HG03354 (cell line): Measurements from ENCODE around the gene TLR10.
"Not testable (repeated sequence)": the region's sequence is repeated elsewhere in the genome, so short reads cannot be mapped to it uniquely, and the experiment has no call there.

ENCODE experiments used
- ATAC-seq: cut with Tn5 transposase; IDR thresholded peaks from one replicate; pipeline ENCODE4 v1.9.1; 2021; ENCODE audit warnings: mild to moderate bottlenecking; ENCODE audit not compliant: unreplicated experiment, poor library complexity, severe bottlenecking

Gene TLR10

GRCh38 chr4:38802561-38803355 lies 20.0 kb upstream of the TLR10 start:
- ATAC-seq = no peak

- ATAC-seq = no peak
Observed at GRCh38 chr4:38800961-38801450, 18.2 kb upstream of the TLR10 start.

GRCh38 chr4:38800366-38800765 lies 17.6 kb upstream of the TLR10 start:
- ATAC-seq = no peak

DNA sequence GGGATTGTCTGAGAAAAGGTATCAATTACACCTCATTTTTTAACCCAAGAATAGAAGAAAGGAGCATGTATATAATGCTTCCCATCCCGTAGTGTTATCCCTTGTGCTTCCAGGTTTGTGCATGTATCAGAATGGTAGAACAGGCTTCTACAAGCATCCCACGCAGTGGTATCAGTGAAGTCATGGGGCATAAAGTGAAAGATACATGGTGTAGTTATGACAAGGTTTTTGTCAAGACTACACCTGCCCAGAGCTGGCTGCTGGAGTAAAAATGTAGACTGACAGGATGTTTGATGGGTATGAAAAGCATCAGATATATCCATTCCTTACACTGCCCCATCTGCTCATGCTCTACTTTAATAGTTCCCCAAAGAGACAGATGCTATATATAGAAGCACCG lies 12.3 kb upstream of the TLR10 start:
- no peak for ATAC-seq

GRCh38 chr4:38794051-38794450 lies 11.3 kb upstream of the TLR10 start:
- ATAC-seq = no peak

DNA sequence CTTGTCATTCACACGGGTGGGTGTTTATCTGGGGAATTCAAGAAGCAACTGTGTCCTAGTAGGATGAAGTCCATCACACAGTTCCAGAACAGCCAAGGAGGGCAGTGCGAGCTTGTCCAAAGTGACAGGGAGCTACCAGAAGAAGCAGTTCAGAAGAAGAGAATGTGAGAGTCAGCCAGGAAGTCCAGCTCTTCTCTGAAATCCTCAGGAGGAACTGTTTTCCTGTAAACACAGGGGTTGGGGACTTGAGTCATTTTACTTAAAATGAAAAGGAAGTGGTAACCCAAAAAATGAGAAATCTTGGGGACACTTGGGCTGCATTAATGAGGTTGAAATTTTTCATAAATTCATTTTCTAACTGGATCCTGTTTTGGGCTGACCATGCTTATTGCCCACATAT lies 8.2 kb upstream of the TLR10 start:
- no peak for ATAC-seq

GRCh38 chr4:38788317-38788716 lies 5.5 kb upstream of the TLR10 start:
- no peak for ATAC-seq

DNA sequence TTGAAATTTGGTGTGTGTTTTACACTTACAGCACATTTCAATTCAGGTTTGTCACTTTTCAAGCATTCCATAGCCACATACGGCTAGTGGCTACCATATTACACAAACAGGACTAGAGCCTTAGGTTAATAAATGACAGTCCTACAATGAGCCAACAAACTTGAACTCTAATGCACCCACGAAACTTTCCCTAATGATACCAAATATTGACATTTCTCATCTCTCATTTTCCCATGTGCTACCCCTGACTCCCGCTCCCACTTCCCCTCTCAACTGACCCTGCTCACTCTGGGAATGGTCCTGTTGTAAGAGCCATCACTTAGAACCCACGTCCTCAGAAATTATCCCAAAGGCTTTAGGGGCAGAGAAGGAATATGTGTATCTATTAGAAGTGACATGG lies 4.9 kb upstream of the TLR10 start:
- ATAC-seq = no peak

- ATAC-seq = peak; percentile 58
Observed at GRCh38 chr4:38785901-38786402, 3.2 kb upstream of the TLR10 start.

DNA sequence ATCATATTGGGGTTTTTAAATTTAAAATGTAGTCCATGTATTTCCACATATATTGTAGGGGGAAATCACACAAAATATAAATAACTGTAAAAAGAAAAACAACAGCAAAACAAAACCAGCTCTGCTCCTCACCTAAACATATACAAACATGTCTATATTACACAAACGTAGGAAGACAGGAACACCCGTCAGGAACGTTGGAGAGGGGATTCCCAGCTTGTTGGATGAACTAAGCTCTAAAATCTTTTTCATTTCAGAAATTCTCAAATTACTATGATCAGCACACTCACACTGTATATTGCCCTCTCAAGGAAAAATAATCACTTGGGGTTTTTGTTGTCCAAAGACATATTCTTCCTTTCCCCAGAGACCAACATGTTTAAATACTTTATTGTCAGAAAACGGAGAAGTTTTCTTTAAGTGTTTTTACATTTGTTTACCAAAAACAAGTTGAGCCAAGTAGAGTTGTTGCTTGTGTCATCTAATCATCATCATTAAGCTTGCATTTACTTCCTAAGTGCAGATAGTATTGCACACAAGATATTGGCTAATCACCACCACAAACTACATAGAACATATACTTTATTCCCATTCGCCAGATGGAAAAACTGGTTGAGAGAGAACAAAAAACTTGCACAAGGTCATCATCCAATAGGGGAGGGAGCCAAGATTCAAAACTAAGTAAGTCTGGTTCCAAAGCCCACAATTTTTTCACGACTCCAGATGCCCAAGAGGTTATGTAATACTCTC lies 2.4 kb upstream of the TLR10 start:
- ATAC-seq = no peak

GRCh38 chr4:38784141-38784540 lies 1.4 kb upstream of the TLR10 start:
- no peak for ATAC-seq

GRCh38 chr4:38783109-38783460 lies 295 bp upstream of the TLR10 start:
- ATAC-seq = no peak

DNA sequence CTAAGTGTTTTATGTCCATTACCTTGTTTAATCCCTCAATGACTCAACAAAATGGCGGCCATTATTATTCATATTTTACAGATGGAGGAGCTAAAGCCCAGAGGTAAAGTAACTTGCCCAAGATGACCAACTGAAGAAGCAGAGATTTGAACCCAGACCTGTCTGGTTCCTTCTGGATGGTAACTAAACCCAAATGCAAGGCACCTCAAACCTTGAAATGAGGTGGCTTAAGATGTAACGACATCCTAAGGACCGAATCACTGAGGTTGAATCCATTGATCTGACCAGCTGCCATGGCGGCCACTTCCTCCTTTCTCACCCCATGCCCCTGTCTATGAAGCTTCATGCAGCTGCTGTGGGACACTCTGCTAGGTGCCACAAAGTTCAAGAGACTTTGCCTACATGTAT lies 932 bp downstream of the TLR10 start:
- ATAC-seq = peak; percentile 36

DNA sequence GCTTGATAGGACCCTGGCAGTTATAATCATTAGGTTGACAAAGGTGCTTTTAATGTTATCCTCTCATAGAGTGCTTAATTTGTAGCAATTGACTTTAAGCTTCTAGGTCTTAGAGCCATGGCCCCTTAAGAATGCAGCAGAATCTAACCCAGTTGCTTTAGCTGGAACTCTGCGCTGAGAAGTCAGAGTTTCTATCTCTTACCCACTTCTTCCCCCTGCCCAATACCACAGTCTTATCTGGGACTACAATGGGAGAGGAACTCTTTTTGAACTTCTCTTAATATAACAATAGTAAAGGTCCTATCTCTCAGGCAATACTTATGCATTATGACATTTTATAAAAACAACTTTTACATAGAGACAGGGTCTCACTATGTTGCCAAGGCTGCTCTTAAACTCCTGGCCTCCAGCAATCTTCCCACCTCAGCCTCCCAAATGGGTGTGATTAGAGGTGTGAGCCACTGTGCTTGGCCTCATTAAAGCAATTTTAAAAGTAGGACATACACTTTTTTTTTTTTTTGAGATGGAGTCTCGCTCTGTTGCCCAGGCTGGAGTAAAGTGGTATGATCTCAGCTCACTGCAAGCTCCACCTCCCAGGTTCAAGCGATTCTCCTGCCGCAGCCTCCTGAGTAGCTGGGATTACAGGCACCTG lies 1.8 kb downstream of the TLR10 start:
- no peak for ATAC-seq

GRCh38 chr4:38779790-38780189 lies 3.0 kb downstream of the TLR10 start:
- no peak for ATAC-seq

GRCh38 chr4:38777925-38778324 lies 4.9 kb downstream of the TLR10 start:
- not testable (repeated sequence) for ATAC-seq

- no peak for ATAC-seq
Observed at GRCh38 chr4:38775326-38775725, 7.5 kb downstream of the TLR10 start.

DNA sequence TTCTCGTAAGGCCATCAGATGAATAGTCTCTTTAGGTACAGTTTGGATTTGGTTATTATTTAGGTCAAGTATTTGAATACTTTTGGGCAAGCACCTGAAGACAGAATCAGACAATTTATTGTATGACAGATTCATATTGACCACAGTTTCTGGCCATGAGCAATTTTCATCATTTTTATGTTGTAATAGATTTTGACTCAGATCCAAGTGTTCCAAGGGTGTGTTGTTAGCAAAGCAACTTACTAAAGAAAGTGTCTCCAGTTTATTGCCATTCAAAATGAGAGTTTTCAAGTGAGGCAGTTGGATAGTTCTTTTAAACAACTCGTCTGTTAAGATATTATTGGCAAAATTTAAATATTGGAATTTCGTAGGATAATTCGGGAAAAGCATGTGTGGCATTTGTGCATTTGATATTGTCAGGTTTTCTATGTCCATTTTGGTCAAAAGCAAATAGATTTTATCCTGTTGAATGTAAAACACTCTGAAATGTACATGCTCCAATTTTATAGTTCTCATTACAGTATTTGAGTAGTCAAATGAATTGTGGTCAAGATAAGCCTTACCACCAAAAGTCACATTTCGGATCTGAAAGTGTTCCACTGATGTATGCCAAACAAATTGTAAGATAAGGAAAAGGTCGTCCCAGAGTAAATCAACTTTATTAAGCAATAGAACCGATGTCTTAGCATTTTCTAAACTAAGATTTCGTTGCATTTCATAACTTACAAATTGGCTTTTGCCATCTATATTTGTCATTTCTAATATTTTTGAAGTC lies 8.4 kb downstream of the TLR10 start:
- no peak for ATAC-seq

DNA sequence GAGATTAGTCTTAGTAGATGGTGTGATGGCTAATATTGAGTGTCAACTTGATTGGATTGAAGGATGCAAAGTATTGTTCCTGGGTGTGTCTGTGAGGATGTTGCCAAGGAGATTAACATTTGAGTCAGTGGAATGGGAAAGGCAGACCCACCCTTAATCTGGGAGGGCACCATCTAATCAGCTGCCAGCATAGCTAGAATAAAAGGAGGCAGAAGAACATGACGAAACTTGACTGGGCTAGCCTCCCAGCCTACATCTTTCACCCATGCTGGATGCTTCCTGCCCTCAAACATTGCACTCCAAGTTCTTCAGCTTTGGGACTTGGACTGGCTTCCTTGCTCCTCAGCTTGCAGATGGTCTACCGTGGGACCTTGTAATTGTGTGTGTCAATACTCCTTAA lies 12.5 kb downstream of the TLR10 start:
- not testable (repeated sequence) for ATAC-seq

GRCh38 chr4:38769857-38770256 lies 12.9 kb downstream of the TLR10 start:
- ATAC-seq = no peak
